Measurements from ENCODE around the gene SCAANT1.

SCAANT1 gene

GRCh38 chr3:63911873-63912767, at the start of gene SCAANT1:
TSS of gene SCAANT1 (minus strand) at chr3:63912383.
- DNase-seq (ENCODE audit: low spot score), result peak; percentile 83

DNA sequence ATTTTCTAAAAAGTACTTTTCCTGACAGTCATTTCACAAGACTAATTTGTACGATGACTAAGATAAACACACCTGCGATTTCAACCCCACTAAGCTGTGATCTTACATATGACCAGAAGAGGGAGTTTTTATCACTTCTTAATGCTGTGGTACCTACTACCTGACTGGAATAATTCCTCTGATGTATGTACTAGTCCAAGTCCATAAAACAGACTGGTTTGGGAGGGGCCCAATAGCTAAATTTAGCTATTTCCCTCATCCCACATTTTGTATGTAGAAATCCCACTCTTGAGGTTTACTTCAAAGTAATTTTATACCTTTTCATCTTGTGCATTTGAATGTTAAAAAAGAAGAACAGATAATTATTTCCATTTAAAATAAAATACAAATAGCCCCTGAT, 49.7 kb upstream of the SCAANT1 start:
- no peak for DNase-seq (ENCODE audit: low spot score)

DNA sequence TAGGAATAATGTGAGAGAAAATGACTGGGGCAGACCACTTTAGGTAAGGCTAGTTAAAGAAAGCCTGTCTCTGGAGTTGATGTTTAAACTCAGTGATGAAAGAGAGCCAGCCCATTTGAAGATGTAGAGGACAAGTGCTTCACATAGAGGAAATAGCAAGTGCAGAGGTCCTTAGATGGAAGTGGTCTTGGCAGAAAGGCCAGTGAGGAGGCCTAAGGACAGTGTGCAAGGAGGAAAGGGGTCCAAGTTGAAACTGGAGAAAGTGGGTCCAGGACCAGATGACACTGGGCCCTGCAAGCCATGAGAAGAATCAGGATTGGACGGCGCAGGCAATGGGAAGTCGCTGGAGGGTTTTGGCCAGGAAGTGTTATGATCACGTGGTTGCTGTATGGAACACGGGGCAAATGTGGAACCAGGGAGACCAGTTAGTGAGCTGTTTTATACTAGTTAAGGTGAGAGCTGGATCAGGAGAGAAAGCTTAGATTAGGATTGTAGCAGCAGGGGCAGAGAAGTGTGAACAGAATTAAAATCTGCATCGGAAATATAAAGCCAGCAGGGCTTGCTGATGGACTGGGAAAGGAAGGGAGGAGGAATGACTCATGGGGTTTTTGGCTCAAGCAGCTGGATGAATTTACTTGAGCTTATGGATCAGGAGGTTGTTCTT, 48.0 kb upstream of the SCAANT1 start:
- peak; percentile 31 for DNase-seq (ENCODE audit: low spot score)

DNA sequence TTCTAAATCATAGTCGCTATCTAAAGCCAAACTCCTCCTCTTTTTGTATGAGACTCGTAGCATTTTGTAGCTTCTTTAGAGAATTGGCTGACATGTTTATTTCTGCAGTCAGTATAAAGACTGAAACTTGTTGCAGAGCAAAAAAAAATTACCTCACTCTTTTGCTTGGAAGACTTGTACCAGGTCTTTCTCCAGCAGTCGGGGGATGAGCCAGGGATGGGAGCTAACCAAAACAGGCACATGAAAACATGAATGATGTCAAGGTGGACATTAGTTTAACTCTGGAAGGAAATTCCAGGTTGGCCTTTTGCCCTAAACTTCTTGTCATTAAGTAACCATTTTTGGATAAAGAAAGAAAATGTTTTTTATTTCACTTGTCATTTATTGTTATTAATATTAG, 47.0 kb upstream of the SCAANT1 start:
- DNase-seq (ENCODE audit: low spot score), result no peak

- no peak for DNase-seq (ENCODE audit: low spot score)
Measured at GRCh38 chr3:63955830-63956545, 43.8 kb upstream of the SCAANT1 start.

DNA sequence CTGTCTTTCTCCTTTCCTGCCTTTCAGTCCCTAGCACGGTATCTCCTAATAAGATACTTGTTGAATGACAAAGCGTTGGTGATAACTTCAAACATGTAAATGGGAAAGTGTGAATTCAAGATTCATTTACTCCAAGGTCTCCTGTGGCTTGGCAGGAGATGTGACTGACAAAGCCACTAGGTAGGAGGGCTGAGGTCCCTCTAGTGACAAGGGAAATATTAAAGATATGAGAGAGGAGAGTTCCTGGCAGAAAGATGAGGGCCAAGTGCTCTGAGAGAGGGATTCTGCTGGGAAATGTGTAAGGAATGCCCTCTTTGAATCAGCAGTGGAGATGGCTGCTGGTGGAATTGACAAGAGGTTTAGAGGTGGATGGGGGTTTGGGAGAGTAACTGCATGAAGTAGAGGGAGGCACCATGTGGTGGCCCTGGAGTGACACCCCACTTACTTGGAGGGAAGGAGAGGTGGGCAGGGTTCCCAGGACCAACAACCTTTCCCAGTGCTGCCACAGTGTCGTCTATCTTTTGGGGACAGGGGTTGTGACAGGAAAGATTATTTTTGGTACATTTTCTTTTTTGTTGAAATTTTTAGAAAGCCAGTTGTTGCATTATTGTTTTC, 43.0 kb upstream of the SCAANT1 start:
- no peak for DNase-seq (ENCODE audit: low spot score)

DNA sequence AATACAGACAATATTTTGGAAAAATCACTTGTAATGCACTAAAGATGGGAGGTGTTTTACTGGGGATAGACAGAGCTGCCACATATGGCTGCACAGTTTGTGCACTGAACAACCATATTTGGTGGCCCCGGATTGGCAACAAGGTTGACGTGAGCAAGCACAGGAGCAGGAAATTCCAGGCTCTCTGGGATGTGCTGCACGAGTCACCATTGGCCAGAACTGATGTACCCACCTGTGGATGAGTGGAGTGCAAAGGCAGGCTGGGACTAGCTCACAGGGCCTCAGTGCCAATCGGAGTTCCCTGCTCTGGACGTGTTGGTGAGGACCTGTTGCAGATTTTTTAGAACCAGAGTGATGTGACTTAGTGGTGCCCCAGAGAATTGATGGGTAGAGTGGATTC, 42.0 kb upstream of the SCAANT1 start:
- DNase-seq (ENCODE audit: low spot score), result no peak

DNA sequence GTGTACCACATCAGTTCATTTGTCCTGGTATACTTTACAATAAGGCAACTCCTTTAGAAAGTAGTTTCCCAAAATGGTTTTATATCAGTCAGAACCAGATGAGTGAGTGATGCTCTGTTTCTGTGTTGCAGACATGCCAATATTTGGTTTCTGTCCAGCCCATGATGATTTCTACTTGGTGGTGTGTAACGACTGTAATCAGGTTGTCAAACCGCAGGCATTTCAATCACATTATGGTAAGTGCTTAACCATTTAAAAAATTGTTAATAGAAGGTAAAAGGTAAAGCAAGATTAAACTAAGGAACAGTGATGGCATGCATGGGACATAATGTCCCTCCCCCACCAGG, 40.0 kb upstream of the SCAANT1 start:
- DNase-seq (ENCODE audit: low spot score), result no peak

DNA sequence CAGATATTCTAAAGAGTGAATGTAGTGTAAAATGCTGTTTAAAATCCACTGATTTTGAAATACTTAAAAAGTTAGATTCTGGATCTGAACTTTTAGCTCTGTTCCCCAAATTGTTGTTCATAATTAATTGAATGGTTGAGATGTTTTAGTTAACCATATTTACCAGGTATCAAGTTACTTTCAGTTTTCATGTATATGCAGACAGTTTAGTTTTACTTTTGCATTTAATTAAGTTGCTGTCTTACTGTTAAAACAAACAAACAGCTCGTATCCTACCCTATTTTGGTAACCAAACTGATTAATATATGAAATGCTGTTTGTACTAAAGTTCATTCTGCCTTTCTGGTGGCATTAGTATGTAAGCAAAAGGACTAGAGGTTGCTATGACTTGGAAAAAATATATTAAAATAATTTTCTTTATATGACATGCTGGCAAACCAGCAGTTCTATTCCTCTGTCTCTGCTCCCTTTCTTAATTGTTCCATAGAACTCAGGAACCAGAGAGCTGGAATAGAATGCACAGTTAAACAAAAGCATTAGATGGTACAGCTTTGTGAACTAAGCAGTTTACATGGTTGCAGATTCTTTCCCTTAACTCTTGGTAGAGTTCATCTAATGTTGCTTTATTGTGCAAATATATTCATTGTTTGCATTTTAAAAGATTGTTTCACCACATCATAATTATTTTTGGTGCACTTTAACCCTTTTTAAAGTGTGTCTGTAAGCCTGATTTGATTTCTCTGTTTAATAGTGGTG, 39.5 kb upstream of the SCAANT1 start:
- no peak for DNase-seq (ENCODE audit: low spot score)

DNA sequence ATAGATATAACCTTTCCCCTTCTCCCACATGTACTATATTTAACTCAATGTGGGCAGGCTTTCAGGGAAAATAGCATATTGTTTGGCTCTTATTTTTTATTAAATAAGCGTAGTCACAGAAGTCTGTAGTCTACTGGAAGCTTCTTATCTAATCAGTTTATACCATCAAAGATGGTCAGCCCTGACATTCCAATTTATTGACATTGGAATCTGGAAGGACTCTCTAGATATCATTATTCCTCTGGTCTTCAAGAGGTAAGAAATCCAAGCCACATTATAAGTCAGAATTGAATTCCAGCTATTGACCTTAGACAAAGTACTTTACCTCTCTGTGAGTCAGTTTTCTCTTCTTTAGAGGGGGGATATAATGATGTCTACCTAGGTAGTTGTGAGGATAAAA, 38.5 kb upstream of the SCAANT1 start:
- DNase-seq (ENCODE audit: low spot score), result no peak

- no peak for DNase-seq (ENCODE audit: low spot score)
Measured at GRCh38 chr3:63949005-63949404, 36.8 kb upstream of the SCAANT1 start.

- DNase-seq (ENCODE audit: low spot score), result no peak
Measured at GRCh38 chr3:63947594-63947993, 35.4 kb upstream of the SCAANT1 start.

DNA sequence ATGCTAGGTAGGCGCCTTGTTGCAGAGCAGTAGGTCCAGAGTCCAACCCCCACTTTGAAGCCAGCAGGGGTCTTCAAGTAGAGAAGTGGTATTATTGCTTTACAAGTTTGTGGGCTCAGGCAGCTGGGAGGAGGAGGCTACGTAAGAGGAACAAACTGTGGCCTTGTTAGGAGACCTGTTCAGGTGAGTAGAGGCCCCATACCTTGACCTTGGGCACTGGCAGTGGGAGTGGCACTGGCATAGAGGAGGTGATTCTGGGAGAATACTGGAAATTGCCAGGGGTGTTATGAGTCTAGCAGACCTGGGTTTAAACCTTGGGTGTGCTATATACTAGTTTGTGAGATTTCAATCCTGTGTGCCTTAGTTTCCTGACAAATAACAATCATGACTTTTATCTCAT, 34.6 kb upstream of the SCAANT1 start:
- DNase-seq (ENCODE audit: low spot score), result no peak

- DNase-seq (ENCODE audit: low spot score), result no peak
Measured at GRCh38 chr3:63945558-63946096, 33.4 kb upstream of the SCAANT1 start.

GRCh38 chr3:63943678-63944077, 31.5 kb upstream of the SCAANT1 start:
- DNase-seq (ENCODE audit: low spot score), result no peak

GRCh38 chr3:63942528-63942927, 30.3 kb upstream of the SCAANT1 start:
- no peak for DNase-seq (ENCODE audit: low spot score)

DNA sequence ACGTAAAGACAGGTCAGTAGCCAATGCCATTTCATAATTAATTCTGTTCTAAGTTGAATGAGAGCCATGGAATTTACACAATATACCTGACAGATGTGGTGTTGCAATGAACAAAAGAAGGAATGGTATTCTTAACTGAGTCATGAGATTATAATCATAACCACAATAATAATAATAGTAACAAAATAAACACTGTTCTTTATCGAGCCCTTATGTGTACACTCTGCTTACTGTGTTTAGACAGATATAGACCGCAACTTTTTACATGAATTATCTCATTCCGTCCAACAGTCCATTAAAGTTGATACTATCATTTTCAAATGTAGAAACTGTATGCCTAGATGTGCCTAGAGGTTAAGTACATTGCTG, 28.2 kb upstream of the SCAANT1 start:
- no peak for DNase-seq (ENCODE audit: low spot score)

- DNase-seq (ENCODE audit: low spot score), result no peak
Measured at GRCh38 chr3:63937661-63938651, 25.8 kb upstream of the SCAANT1 start.

GRCh38 chr3:63936925-63937324, 24.7 kb upstream of the SCAANT1 start:
- no peak for DNase-seq (ENCODE audit: low spot score)

Measured in globus pallidus (tissue), 1 donor.